Stimulated activated CD8-positive, alpha-beta memory T cell treated with anti-CD3 and anti-CD28 coated beads, Interleukin-4, amount 100 ng/mL, for 24 hours (primary cell): ENCODE measurements around the gene INPP1.

Experiments used
- DNase-seq: peaks from one replicate; pipeline ENCODE4 v3.0.0-alpha.2; 2020; ENCODE audit warnings: low read depth

Gene INPP1

GRCh38 chr2:190362894-190363293 is 19.5 kb downstream of the INPP1 start:
- no peak for DNase-seq

DNA sequence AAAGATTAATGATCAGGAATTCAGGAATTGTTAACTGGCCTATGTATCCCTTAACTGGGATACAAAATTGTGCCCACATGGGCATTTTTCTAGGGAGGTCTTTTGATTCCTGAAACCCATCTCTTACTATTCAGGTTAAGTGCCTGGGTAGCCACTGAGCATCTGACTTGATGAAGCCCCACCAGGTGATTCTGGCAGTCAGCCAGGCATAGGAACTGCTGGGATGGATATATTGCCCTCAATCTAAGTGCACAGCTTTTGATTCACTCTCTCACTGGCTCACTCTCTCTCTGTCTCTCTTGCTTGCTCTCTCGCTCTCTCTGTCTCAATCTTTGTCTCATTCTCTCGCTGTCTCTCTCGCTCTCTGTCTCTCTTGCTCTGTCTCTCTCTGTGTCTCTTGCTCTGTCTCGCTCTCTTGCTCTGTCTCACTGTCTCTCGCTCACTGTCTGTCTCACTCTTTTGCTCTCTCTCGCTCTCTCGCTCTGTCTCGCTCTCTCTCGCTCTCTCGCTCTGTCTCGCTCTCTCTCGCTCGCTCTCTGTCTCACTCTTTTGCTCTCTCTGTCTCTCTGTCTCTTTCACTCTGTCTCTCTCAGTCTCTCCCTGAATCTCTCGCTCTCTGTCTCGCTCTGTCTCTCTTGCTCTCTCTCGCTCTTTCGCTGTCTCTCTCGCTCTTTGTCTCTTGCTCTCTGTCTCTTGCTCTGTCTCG is 22.3 kb downstream of the INPP1 start:
- DNase-seq: no peak

DNA sequence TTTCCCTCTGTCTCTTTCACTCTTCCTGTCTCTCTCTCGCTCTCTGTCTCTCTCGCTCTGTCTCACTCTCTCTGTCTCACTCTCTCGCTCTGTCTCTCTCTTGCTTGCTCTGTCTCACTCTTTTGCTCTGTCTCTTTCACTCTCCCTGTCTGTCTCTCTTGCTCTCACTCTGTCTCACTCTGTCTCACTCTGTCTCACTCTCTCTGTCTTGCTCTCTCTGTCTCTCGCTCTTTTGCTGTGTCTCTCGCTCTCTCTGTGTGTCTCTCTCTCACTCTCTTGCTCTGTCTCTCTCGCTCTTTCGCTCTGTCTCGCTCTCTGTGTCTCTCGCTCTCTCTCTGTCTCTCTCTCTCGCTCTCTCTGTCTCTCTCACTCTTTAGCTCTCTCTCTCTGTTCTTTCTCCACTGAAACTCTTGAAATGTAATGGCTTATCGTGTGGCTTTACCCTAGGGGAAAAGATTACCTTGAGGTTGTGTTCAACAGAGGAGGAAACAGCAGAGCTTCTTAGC is 22.9 kb downstream of the INPP1 start:
- DNase-seq: no peak

- DNase-seq: no peak
Measured at GRCh38 chr2:190367091-190367490, 23.7 kb downstream of the INPP1 start.

DNA sequence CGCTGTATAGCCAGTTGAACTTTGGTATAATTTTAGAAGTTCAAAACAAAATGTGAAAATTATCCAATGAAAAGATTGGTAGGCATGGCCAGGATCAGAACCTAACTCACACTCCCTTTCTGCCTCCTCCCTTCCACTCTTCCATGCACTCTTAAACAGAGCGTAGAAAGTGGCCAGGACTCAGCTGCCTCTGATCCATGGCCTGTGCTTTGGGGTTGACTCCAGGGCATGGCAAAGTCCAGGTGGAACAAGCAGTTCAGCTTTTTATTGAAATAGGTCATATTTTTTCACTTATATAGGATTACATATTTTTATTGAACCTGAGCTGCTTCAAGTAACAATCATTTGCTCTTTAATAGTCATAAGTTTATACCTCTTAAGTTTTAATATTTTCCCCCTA is 26.2 kb downstream of the INPP1 start:
- no peak for DNase-seq

GRCh38 chr2:190376083-190376482 is 32.7 kb downstream of the INPP1 start:
- no peak for DNase-seq

GRCh38 chr2:190376591-190377245 is 33.3 kb downstream of the INPP1 start:
- DNase-seq: no peak

- DNase-seq: no peak
Measured at GRCh38 chr2:190378880-190379237, 35.5 kb downstream of the INPP1 start.

GRCh38 chr2:190379249-190379964 is 36.0 kb downstream of the INPP1 start:
- DNase-seq: no peak

- DNase-seq: no peak
Measured at GRCh38 chr2:190380962-190381412, 37.6 kb downstream of the INPP1 start.

DNA sequence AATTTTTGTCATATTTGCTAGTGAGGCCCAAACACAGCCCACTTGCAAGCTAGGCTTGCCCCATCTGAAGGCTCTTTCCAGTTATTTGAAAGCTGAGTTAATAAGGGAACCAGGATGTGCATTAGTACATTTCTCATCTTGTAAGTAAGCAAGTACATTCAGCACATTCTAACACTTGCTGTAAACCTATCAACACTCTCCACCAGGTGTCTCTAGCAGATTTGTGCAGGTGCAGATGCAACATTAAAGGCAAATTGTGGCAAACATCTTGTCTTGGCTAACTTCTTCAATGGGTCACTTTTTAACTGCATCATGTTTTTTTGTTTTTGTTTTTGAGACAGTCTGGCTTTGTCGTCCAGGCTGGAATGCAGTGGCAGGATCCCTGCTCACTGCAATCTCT is 39.5 kb downstream of the INPP1 start:
- DNase-seq: no peak

DNA sequence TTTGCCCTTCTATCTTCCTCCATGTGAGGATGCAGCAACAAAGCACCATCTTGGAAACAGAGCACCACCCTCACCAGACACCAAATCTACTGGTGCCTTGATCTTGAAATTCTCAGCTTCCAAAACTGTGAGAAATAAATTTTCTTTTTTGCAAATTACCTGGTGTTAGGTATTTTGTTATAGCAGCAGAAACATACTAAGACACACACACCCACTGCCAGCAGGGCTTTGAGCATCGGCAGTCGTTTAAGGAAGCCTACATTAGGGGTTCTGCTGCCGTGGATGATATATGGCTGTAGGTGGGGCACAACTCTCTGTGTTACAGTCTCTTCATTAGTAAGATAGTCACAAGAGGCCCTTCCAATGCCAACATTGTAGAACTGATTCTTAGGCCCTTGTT is 44.0 kb downstream of the INPP1 start:
- no peak for DNase-seq

DNA sequence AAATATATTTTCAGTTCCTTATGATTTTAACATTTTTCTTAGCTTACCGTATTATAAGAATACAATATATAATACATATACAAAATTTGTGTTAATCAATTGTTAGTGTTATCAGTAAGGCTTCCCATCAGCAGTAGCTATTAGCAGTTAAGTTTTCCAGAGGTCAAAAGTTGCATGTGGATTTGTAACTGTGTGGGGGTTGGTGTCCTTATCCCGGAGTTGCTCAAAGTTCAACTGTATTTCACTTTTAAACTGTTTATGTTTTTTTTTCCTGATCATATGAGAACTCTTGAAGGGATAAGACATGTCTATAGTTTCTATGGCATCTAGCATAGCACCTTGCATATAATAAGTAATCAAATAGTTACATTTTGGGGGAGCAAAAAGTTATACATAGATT is 52.9 kb downstream of the INPP1 start:
- DNase-seq: no peak

DNA sequence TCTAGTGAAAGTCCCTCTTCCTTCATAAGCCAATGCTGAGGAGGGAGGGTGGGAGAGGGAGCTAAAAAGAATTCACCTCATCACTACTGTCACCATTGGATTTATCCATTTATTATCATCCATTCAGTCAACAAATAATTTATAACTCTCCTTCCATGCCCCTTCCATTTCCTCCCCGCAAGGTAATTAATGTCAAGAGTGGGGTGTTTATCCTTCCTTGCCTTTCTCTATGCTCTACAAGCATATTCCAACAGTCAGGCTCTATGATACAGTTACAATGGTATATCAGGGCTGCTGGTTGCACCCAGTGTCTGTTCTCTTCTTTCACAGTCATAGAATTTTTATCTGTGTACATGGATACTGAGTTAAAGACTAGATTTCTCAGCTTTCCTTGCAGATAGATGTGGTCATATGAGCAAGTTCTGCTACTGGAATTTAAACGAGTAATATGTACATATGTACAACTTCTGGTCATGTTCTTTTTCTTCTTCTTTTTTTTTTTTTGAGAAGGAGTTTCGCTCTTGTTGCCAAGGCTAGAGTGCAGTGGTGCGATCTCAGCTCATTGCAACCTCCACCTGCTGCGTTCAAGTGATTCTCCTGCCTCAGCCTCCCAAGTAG is 59.7 kb downstream of the INPP1 start:
- no peak for DNase-seq

DNA sequence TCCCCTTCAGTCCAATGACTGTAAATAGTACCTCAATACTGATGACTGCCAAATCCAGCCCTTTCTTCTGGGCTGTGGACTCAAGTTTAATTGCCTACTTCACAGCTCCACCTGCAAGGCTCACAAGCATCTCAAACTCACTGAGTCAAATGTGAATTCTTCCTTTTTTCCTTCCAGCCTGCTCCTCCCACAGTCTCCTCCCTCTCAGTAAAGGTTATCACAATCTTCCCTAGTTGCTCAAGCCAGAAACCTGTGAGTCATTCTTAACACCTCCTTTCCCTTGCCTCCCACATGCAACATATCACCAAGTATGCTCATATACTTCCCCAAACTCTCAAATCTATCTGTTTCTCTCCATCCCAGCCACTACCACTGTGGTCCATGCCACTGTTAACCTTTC is 61.1 kb downstream of the INPP1 start:
- no peak for DNase-seq

DNA sequence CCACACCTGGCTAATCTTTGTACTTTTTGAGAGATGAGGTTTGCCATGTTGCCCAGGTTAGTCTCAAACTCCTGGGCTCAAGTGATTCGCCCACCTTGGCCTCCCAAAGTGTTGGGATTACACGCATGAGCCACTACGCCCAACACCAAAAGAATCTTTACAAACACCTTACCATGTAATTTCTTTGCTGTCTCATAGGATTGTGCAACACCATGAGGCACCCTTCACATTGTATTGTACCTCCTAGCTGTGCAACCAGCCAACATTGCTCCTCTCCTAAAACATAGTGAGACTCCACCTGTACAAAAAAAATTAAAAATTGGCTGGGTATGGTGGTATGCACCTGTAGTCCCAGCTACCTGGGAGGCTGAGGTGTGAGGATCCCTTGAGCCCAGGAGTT is 61.7 kb downstream of the INPP1 start:
- DNase-seq: no peak

GRCh38 chr2:190405995-190406394 is 62.6 kb downstream of the INPP1 start:
- no peak for DNase-seq

DNA sequence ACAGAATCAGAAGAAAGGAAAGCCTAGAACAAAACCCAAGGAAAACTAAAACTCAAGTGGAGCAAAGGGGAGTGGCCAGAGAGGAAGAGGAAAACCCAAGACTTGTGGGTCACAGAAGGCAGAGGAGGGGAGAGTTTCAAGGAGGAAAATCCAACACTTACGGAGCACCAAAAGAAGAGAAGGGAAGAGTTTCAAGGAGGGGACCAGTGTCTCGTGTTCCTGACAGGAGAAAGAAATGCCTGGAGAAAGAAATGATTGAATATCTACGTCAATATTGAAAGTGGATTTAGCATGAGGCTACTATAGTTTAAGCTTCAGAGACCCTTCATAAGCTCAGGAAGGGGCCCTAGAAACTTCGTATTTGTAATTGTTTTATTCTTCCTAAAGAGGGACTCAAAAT is 63.4 kb downstream of the INPP1 start:
- DNase-seq: no peak

- no peak for DNase-seq
Measured at GRCh38 chr2:190407246-190407661, 63.9 kb downstream of the INPP1 start.

GRCh38 chr2:190407662-190408537 is 64.5 kb downstream of the INPP1 start, which contains the start of gene MFSD6:
MFSD6 (plus strand) TSS chr2:190408355; CDS start chr2:190436030, 27,675 bp downstream.
- DNase-seq: peak; percentile 44

DNA sequence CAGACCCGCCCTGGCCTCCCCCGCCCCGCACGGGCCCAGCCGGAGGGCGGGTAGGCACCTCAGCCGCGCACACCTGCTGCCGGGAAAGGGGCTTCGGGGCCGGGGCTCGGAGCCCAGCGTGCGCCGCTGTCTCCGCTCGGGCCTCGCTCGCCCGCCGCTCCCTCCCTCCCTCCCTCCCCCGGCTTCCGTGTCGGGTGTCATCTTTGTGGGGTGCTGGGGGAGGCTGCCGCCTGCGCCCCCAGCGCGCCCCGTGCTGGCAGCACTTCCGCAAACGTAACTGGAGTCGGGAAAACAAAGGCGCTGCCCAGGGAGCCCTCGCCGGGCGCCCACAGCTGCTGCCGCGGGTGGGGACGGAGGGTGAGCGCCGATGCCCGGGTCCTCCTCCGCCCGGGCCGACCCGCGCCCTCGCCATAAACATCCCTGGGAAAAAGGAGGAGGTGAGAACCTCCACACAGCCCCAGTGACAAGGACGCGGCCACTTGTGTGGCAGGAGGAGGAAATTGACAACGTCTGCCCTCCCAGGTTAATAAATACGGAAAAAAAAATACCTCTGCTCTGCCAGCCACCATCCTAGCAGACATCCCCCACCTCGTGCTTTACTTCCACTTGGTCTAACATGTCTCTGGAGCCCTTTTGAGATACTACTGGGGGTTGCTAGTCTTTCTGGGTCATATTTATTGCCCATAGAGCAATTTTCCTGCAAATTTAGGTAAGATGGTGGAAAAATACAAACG is 65.3 kb downstream of the INPP1 start:
- peak; percentile 57 for DNase-seq
